AG09319 (cell line): ENCODE measurements around the gene NUP210.

Experiments
- DNase-seq: peaks from one replicate; pipeline ENCODE4 v3.0.0-alpha.2; 2010; ENCODE audit warnings: low read depth; ENCODE audit errors: extremely low read depth
- TF ChIP-seq, protein P1 (sequence below): IDR thresholded peaks from 2 replicates; pipeline ENCODE4 v1.5.1; 2011; ENCODE audit warnings: low read depth, mild to moderate bottlenecking, inconsistent platforms, low read length, moderate library complexity

The NUP210 gene

DNA sequence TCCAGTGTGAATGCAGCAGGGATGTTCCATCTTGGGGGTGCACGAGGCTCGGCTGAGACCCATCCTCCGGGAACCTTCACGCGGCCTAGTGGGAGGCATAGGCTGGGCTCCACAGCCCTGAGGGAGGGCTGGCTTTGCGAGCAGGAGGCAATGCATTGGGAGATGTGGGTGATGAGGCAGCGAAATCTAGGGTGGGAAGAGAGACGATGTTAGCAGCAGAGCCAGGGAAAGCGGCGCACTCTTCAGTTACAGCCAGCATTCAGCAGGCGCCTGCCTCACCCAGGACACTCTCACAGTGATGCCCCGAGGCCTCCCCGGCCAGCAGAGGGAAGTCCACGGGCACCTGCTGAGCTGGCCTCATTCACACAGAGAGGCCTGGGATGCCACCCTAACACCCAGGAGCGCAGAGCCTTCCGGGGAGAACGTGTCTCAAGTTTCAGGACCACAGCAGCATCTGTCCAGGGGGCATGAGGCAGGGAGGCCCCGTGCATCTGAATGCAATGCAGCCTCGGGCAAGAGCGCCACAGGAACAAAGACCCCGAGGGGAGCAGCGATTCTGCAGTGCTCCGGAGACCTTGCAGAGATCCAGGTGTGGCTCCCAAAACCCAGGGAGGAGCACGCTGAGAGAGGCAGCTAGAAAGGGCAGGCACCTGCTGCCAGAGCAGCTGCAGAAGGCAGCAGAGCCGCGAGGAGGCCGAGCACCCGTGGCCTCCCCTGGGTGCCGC, 102.4 kb downstream of the NUP210 start:
- TF ChIP-seq, protein P1, sequence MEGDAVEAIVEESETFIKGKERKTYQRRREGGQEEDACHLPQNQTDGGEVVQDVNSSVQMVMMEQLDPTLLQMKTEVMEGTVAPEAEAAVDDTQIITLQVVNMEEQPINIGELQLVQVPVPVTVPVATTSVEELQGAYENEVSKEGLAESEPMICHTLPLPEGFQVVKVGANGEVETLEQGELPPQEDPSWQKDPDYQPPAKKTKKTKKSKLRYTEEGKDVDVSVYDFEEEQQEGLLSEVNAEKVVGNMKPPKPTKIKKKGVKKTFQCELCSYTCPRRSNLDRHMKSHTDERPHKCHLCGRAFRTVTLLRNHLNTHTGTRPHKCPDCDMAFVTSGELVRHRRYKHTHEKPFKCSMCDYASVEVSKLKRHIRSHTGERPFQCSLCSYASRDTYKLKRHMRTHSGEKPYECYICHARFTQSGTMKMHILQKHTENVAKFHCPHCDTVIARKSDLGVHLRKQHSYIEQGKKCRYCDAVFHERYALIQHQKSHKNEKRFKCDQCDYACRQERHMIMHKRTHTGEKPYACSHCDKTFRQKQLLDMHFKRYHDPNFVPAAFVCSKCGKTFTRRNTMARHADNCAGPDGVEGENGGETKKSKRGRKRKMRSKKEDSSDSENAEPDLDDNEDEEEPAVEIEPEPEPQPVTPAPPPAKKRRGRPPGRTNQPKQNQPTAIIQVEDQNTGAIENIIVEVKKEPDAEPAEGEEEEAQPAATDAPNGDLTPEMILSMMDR, result no peak
- no peak for DNase-seq

DNA sequence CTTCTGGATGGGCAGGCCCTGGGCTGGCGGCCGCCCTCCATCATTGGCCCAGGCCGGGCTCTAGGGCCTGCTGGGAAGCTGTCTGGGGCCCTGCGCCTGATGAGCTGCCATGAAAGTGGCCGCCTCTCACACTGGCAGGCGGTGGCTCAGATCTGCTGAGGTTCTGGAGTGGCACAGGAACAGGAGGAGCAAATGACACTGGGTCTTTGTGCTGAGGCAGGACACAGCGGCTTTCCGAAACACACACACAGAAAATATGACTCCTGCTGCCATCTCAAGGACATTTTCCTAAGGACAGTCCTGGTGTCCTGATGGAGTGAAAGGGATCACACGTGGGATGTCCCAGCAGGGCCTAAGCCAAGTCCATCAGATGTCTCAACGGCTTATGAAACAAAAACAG, 103.5 kb downstream of the NUP210 start:
- no peak for DNase-seq
- TF ChIP-seq, protein P1, result no peak

DNA sequence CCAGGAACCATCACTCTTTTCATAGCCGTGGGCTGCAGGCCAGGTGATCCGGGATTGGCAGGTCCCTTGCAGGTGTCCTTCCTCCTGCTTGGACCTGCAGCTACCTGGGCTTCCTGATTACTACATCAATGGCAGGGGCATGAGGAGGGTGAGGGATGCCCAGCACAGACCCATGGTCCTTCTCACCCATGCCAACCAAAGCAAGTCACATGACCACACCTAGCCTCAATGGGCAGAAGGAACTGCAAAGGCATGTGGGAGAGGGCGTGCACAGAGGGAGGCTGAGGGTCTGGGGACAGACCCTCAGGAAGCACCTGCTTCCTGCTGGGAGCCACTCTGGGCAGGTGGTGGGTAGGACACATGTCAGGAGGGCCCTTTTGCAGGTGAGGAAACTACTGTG, 105.2 kb downstream of the NUP210 start:
- no peak for DNase-seq
- TF ChIP-seq, protein P1, result no peak

DNA sequence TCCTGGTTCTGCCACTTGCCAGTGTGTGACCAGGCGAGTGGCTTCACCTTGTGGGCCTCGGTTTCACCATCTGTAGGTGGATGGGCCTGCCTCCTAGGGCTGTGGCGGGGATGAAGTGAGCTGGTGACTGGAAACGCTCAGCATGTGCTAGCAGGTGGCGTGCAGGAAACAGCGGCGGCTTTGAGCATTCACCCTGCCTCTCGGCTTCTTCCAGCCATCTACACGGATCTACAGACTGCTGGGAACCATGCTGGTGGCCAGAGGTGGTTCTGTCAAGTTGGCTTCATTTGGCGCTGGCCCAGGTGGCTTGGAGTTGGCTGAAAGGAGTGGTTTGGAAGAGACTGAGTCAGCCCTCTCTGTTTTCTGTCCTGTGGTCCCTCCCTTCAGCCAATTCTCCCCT, 106.3 kb downstream of the NUP210 start:
- no peak for DNase-seq
- TF ChIP-seq, protein P1, result no peak

DNA sequence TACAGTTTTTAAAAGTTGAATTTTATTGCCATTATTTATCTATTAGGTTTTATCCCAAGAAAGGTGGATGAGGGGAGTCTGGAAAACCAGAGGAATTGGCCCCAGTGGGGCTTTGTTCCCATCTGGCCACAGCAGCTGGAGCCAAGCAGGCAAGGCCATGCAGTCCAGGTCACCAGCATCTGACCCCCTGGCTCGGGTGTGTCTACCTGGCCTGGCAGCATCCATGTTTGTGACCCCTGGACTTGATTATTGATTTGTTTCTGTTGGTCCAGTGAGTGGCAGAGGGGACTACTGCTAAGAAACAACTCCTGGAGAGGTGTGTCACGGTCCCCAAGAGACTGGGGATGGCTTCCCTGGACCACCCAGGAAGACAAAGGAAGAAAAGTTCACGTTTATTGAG, 111.1 kb downstream of the NUP210 start:
- no peak for DNase-seq
- TF ChIP-seq, protein P1, result no peak

DNA sequence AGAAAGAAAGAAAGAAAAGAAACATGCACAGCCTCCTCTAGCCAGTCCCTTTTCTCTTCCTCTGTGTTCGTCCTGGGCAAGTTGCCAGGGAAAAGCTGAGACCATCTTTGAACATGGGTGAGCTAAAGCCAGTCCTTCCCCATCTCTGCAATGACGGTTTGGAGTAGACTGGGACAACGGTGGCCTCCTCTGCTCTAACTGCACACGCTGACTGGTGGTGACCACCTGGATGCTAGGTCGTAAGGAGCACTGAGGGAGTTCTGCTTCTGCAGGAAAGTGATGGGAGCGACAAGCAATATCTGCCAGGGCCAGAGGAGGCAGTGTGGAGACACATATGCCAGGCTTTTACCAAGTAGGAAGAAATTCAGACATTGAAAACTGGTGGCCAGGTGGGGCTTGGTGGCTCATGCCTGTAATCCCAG, 111.7 kb downstream of the NUP210 start:
- DNase-seq, result no peak
- TF ChIP-seq, protein P1, result peak; percentile 10

DNA sequence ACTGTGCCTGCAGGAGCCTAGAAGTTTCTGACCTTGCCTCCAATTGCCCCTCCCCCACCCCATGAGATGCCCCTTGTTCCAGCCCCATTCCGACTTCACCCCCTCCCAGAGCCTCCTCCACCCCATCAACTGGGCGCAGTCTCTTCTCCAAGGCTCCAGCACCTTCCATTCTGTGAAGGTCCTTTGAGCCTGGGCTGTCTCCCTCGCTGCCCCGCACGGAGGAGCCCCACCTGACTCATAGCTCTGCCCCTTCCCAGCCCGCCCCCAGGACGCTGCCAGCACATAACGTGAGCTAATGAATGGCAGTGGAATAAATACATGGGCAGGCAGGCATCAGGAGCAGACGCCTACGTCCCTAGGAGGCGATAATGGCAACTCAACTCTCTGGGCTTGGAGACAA, 113.1 kb downstream of the NUP210 start:
- TF ChIP-seq, protein P1, result no peak
- no peak for DNase-seq
